GM12875 (cell line): ENCODE data around the gene GYS1.
"Not testable (repeated sequence)": the region's sequence is repeated elsewhere in the genome, so short reads cannot be mapped to it uniquely, and the experiment has no call there.

Experiments used
- H3K4me3 ChIP-seq: one replicate; pipeline ENCODE4 v1.5.1; 2011; ENCODE audit warnings: low read depth, low read length, control low read depth
- CTCF ChIP-seq: IDR thresholded peaks from 2 replicates; pipeline ENCODE4 v1.5.1; 2011; ENCODE audit warnings: low read depth, mild to moderate bottlenecking, control low read depth, inconsistent platforms, low read length, moderate library complexity, borderline replicate concordance; ENCODE audit not compliant: insufficient read depth

Gene GYS1

GRCh38 chr19:49022116-49022515 lies 29.0 kb upstream of the GYS1 start:
- H3K4me3 ChIP-seq, result no peak overlapping the region
- TF ChIP-seq CTCF, result no peak

GRCh38 chr19:49020931-49021895 lies 28.1 kb upstream of the GYS1 start:
- no peak overlapping the region for H3K4me3 ChIP-seq
- TF ChIP-seq CTCF, result no peak

- no peak for TF ChIP-seq CTCF
- no peak overlapping the region for H3K4me3 ChIP-seq
These were observed 27.2 kb upstream of the GYS1 start for GRCh38 chr19:49020342-49020741.

GRCh38 chr19:49019242-49019932 lies 26.3 kb upstream of the GYS1 start:
- no peak overlapping the region for H3K4me3 ChIP-seq
- TF ChIP-seq CTCF, result no peak

- H3K4me3 ChIP-seq, result not testable (repeated sequence)
These were observed 25.5 kb upstream of the GYS1 start for GRCh38 chr19:49018388-49019241.

GRCh38 chr19:49017666-49018351 lies 24.7 kb upstream of the GYS1 start:
- TF ChIP-seq CTCF, result peak; percentile 83
- peak overlapping the region; percentile 44 for H3K4me3 ChIP-seq

- peak within 1 kb of the TSS; percentile 44 for H3K4me3 ChIP-seq
- TF ChIP-seq CTCF, result no peak
These were observed 24.0 kb upstream of the GYS1 start, which contains the start of gene LHB for GRCh38 chr19:49017041-49017665. Gene LHB, minus strand, starts transcription at chr19:49017091. Its CDS starts 10 bp downstream, at chr19:49017081.
